Activated T-cell treated with anti-CD3 and anti-CD28 coated beads, Interleukin-2, amount 50 U/mL, for 72 hours (primary cell): Measurements from ENCODE around the gene TENM4. TPM values are rescaled to one million over a fixed set of nuclear protein-coding genes. Genes with fewer than 3 reads are reported as not detected.

Source experiments
- ATAC-seq, 2 donors: fragments of 150-1000 bp; cut with Tn5 transposase; replicated peaks in 1 of 2; 2 replicates each; pipeline ENCODE4 v1.10.0; 2021; ENCODE audit warnings: moderate library complexity in 2 of 2, mild to moderate bottlenecking in 1 of 2
- DNase-seq, 2 donors: peaks; one replicate each; pipeline ENCODE4 v3.0.0; 2021 to 2022; ENCODE audit warnings: mixed read lengths in 1 of 2
- H3K27ac Mint-ChIP-seq: one replicate; pipeline ENCODE4 v1.8.0; 2022; ENCODE audit warnings: mild to moderate bottlenecking, moderate library complexity, mixed read lengths
- H3K27me3 Mint-ChIP-seq: one replicate; pipeline ENCODE4 v1.8.0; 2022; ENCODE audit warnings: low read depth, mixed read lengths
- H3K36me3 Mint-ChIP-seq, 2 donors: one replicate each; pipeline ENCODE4 v1.8.0; 2022; ENCODE audit warnings: mixed read lengths in 2 of 2, mild to moderate bottlenecking in 1 of 2; ENCODE audit not compliant: insufficient read depth in 2 of 2
- H3K4me1 Mint-ChIP-seq: one replicate; pipeline ENCODE4 v1.8.0; 2022; ENCODE audit warnings: low read depth, mixed read lengths
- H3K4me3 Mint-ChIP-seq, 2 donors: one replicate each; pipeline ENCODE4 v1.8.0; 2022; ENCODE audit warnings: mild to moderate bottlenecking in 2 of 2, mixed read lengths in 2 of 2, moderate library complexity in 2 of 2
- H3K9me3 Mint-ChIP-seq, 2 donors: one replicate each; pipeline ENCODE4 v1.8.0; 2022; ENCODE audit warnings: mixed read lengths in 2 of 2
- total RNA-seq, 2 donors: library from RNA; stranded (reverse); gene quantifications; one replicate each; pipeline ENCODE4 v1.2.3, GENCODE V29; 2022

Gene TENM4
- total RNA-seq, 2 donors from 2014 or later: 0.21 TPM; not detected in 1

DNA sequence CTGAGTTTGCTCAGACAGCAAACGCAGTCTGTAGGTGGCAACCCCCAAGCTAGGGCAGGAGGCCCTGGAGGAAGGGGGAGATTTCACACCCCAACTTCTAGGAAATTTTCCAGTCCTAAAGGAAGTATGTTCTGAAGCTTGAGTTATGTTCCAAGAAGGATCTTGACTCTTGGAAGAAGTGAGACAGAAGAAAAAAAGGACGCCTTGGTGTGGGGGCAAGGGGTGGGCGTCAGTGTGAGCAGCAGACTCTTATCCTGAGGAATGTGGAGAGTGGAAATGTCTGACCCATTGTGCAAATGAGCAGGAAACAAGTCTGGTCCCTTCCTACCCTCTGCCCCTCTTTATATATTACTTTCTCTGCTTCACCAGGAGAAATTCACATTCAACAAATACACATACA is 497.7 kb downstream of the TENM4 start:
- Mint-ChIP-seq H3K27me3 (peaks cover 8% of the 10 kb centered on the region), H3K27ac (no peak overlapping the region), H3K9me3 (no peaks in the 10 kb centered on the region), H3K4me3 (no peak overlapping the region), H3K36me3 (no peaks in the 10 kb centered on the region), H3K4me1 (no peaks in the 10 kb centered on the region)
- DNase-seq (no peak), ATAC-seq (no peak)

DNA sequence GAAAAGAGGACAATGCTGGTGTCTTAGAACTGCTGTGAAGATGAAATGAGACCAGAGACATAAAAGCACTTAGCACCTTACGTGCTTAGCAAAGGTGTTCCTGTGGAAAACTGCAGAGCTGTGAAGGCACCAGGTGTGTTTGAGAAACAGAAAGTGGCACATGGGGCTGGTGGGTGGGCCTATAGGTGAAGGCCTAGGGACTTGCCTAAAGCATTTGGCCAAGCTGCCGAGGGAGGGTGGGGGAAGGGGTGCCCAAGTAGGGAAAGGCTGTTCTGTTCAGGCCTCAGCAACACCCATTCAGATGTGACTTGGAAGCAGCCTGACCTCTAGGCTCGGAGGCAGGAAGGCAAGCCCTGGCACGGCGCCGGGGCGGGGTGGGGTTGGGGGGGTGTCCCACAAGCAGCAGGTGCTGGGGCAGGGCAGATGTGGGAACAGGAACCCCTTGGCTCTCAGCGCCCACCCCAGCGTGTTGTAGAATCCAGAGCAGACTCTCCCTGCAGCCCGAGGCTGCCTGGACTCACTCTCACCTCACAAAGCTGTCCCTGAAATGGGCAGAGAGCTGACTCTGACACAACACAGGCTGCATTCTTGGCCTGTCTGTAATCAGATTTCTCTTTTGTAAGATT is 499.5 kb downstream of the TENM4 start:
- DNase-seq (no peak), ATAC-seq (no peak)
- Mint-ChIP-seq H3K4me3 (no peak overlapping the region), H3K36me3 (no peaks in the 10 kb centered on the region), H3K9me3 (no peaks in the 10 kb centered on the region), H3K4me1 (no peaks in the 10 kb centered on the region), H3K27ac (no peak overlapping the region), H3K27me3 (peaks cover 13% of the 10 kb centered on the region)

DNA sequence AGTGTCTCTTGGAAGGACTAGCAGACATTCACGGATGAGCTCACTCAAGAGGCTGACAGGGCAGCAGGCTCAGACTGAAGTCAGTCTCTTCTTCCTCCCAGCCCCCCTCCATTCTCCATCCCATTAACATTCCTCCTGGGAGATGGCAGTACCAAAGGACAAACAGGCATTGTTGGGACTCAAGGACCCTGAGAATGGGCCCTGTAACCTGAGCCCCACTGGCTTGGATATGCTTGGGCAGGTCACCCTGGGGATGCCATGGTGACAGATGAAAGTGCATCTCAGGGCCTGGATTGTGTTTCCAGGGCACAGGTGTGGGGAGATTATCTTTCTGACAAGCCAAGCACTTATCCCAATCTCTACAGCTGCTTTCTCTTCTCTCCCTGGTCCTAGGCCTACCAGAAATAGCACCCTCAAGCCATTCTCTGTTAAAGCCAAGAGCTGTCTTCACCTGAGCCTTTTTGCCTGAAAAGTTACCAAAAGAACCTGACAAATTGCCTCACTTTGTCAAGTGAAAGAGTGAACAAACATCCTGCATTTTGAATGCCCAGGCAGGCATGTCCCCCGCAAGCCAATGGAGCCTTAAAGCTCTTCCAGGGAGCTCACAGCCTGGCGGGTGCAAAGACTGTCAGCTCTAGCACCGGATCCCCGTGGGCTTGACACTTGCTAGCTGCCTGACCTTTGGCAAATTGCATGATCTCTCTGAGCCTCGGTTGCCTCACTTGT is 500.2 kb downstream of the TENM4 start:
- H3K27ac Mint-ChIP-seq: no peak overlapping the region

DNA sequence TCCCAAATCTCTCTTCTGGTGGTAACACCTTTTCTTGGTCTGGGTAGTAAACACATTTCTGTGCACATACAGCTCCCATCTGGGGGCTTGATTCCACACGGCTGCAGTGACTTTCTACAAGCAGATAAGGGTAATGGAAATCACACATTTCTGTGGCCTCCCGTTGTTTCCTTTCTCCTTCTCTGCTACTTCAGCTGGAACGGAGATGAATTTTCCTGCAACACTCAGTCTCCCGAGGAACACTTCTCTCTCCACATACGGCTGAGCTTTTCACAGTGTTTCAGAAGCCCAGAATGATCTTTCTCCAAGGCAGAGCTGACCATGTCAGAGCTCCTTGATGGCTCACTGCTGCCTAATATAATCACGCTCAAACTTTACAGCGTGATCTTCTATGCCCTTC is 501.9 kb downstream of the TENM4 start:
- Mint-ChIP-seq H3K36me3 (no peaks in the 10 kb centered on the region), H3K4me3 (no peak overlapping the region), H3K4me1 (no peaks in the 10 kb centered on the region), H3K27me3 (peaks cover 13% of the 10 kb centered on the region), H3K9me3 (no peaks in the 10 kb centered on the region), H3K27ac (no peak overlapping the region)
- no peak for DNase-seq
- no peak for ATAC-seq

More for the DNA sequence above, 500.2 kb downstream of the TENM4 start:
- H3K36me3 Mint-ChIP-seq: no peaks in the 10 kb centered on the region
- no peaks in the 10 kb centered on the region for H3K4me1 Mint-ChIP-seq
- ATAC-seq: no peak
- H3K9me3 Mint-ChIP-seq: no peaks in the 10 kb centered on the region
- no peak for DNase-seq
- peaks cover 13% of the 10 kb centered on the region for H3K27me3 Mint-ChIP-seq
- H3K4me3 Mint-ChIP-seq: no peak overlapping the region

DNA sequence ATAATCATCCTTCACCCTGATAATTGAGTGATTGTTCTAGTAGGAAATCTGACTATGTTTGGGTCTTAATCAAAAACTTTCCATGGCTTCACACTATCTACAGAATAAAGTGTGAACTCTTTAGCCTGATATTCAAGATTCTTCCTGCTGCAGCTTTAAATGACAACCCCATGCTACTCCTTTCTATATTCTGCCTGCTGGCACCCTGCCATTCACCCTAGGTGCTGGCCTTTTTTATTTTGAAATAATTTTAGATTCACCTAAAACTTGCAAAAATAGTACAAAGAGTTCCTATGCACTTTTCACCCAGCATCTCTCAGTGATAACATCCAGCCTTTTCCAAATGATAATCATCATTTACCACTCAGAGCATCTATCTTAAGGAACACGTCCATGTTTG is 502.8 kb downstream of the TENM4 start:
- H3K9me3 Mint-ChIP-seq: no peaks in the 10 kb centered on the region
- H3K4me1 Mint-ChIP-seq: no peaks in the 10 kb centered on the region
- H3K27ac Mint-ChIP-seq: no peak overlapping the region
- ATAC-seq (no peak), DNase-seq (no peak)
- H3K36me3 Mint-ChIP-seq: no peaks in the 10 kb centered on the region
- H3K4me3 Mint-ChIP-seq: no peak overlapping the region
- H3K27me3 Mint-ChIP-seq: peaks cover 10% of the 10 kb centered on the region

DNA sequence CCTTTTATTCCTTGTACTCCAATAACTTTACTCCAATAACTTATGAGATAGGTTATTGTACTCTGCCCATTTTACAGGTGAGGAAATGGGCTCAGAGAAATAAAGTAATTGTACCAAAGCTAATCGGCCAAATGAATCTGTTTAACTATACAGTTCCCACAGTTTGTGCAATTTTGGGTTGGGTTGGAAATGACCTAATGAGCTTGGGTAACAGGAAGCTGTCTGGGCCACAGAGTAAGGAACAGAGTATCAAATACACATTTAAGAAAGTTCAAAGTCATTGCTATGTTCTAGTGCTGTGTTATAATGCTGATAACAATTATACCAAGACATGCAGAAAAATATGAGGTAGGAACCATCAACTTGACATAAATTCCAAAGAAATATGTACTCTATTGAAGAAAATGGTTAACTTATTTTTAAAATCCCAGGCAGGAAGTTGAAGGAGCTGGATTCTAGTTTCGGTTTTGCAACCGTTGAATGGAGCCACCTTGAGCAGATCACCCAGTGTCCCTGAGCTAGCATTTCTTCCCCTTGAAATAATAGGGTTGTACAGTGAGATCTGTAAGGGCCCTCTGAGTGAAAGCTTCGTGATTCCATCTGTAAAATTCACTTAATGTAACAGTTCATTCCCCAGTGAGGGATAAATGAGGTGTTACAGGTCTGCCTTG is 505.3 kb downstream of the TENM4 start:
- Mint-ChIP-seq H3K27ac (no peak overlapping the region), H3K36me3 (no peaks in the 10 kb centered on the region), H3K4me3 (no peak overlapping the region), H3K27me3 (peaks cover 7% of the 10 kb centered on the region), H3K9me3 (no peaks in the 10 kb centered on the region), H3K4me1 (no peaks in the 10 kb centered on the region)
- DNase-seq (no peak), ATAC-seq (no peak)

DNA sequence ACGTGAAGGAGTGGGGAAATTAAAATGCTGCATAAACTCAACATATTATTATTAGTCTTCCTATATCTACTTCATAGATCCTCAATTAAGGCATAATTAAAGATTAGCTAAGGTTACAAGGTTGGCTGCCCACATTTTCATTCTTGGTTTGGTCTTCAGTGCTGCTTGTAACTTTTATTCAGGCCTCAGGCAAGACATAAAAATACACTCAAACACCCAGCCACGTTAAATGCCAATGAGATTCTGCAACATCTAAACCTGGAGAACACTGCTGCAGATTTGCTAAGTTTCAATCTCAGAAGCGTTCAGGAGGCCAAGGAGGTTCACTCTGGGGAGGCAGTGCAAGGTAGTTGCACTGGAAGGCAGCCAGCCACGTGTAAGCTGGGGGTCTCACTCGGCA is 507.5 kb downstream of the TENM4 start:
- peaks cover 17% of the 10 kb centered on the region for H3K27me3 Mint-ChIP-seq
- H3K9me3 Mint-ChIP-seq: no peaks in the 10 kb centered on the region
- H3K4me3 Mint-ChIP-seq: no peak overlapping the region
- H3K27ac Mint-ChIP-seq: no peak overlapping the region
- H3K4me1 Mint-ChIP-seq: no peaks in the 10 kb centered on the region
- ATAC-seq (no peak), DNase-seq (no peak)
- no peaks in the 10 kb centered on the region for H3K36me3 Mint-ChIP-seq

DNA sequence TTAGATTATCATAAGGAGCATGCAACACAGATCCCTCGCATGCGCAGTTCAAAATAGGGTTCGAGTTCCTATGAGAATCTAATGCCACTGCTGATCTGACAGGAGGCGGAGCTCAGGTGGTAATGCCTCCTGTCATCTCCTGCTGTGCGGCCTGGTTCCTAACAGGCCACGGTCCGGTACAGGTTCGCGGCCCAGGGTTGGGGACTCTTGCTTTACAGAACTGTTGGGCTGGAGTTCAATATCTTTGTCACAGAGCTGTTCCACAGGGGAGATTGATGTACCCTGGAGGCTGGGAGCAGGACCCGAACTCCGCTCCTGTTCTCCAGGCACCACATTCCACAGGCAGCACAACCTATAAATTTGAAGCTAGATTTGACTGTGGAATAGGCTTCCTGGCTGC is 508.1 kb downstream of the TENM4 start:
- ATAC-seq (no peak), DNase-seq (no peak)
- H3K27ac Mint-ChIP-seq: no peak overlapping the region
- no peaks in the 10 kb centered on the region for H3K9me3 Mint-ChIP-seq
- H3K4me1 Mint-ChIP-seq: no peaks in the 10 kb centered on the region
- H3K36me3 Mint-ChIP-seq: no peaks in the 10 kb centered on the region
- peaks cover 17% of the 10 kb centered on the region for H3K27me3 Mint-ChIP-seq
- no peak overlapping the region for H3K4me3 Mint-ChIP-seq

DNA sequence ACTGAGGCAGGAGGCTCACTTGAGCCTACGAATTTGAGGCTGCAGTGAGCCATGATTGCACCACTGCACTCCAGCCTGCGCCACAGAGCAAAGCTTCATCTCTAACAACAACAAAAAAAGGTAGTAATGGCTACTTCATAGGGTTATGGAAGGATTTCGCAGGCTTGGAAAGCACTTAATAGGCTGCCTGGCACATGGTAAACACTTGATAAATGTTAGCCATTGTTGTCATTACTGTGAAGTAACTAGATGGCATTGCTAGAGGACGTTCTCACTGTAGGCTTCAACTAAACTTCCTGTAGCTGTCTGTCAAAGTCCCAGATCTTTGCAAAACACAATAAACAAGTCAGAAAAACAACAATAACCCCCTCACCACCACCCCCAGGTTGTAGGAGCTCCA is 508.9 kb downstream of the TENM4 start:
- H3K9me3 Mint-ChIP-seq: no peaks in the 10 kb centered on the region
- no peaks in the 10 kb centered on the region for H3K36me3 Mint-ChIP-seq
- ATAC-seq (no peak), DNase-seq (no peak)
- H3K27me3 Mint-ChIP-seq: peaks cover 18% of the 10 kb centered on the region
- H3K4me1 Mint-ChIP-seq: no peaks in the 10 kb centered on the region
- H3K27ac Mint-ChIP-seq: no peak overlapping the region
- H3K4me3 Mint-ChIP-seq: no peak overlapping the region

DNA sequence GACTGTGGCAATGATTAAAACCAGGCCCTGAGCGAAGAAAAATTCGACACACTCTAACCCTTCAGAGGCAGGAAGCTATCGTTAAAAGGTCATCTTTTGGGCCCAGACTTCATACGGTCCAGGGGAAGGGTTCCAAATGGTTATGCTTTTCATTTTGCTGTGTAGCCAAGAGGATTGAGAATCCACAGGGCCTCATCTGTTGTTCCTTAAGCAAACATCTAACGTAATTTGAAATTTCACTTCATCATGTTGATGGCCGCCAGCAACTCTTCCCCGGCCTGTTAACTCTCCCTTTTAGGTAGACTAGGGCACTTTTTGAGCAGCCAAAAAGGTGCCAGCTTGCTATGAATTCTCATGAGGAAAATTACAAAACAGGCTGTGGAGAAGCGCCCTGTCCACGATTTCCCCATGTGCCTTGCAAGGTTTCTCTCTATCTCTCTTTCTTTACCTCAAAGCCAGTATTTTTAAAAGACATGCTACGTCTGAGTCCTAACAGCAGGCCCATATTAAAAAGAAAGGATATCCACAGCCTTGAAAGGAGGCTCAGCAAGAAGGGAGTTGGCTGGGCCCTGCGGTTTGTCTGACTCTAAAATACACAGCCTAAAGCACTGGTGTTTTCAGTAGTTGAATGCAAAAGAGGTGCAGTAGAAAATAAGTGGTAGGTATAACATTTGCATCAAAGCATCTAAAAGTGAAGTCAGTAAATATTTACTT is 509.9 kb downstream of the TENM4 start:
- Mint-ChIP-seq H3K4me1 (no peaks in the 10 kb centered on the region), H3K36me3 (no peaks in the 10 kb centered on the region), H3K9me3 (no peaks in the 10 kb centered on the region), H3K27me3 (peaks cover 19% of the 10 kb centered on the region), H3K27ac (no peak overlapping the region), H3K4me3 (no peak overlapping the region)
- DNase-seq (no peak), ATAC-seq (no peak)

DNA sequence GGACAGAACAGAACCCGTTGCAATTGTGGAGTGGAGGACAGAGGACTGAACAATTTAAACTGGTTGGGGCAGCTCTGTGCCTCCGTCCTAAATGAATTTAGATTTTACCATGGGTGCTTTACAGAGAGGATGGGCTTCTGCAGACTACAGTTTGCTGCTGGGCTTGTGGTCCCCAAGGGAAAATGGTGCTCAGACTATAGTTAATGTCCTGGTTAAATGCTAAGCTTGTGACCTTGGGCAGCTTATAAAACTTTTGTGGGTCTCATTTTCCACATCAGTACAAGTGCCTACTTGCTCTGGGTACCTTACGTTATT is 511.0 kb downstream of the TENM4 start:
- no peak overlapping the region for H3K27ac Mint-ChIP-seq
- peaks cover 25% of the 10 kb centered on the region for H3K27me3 Mint-ChIP-seq
- no peak for ATAC-seq

DNA sequence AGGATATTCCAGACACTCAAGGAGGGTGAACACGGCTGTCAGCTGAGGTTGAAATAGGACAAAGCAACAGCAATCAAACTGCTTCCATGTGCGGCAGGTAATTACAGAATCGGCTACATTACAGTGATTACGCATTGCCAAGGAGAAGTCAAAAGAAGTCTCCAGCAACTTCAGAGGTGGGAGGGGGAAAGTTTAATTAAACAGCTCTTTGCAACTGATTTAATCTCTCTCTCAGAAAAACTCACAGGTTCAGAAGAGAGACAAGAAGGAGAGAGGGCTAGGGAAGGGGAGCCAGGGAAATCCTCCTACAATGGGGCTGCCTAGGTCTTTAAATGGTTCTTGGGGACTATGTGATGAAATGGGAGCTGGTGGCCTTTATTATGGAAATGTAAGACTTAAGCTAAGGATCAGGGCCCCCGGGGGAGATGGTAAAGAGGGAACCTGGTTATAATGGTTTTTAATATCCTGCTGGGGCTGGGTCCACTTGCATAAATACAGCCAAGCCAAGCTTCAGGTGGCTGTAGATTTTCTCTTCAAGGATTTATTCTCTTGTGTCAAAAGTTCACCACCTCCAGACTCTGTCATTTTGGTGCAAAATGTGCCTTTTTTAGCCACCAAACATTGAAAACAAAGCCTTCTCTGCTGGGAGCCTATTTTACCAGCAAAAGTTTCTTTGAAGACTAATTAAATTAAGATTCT is 511.5 kb downstream of the TENM4 start:
- Mint-ChIP-seq H3K27ac (no peak overlapping the region), H3K4me1 (no peaks in the 10 kb centered on the region), H3K4me3 (no peak overlapping the region), H3K27me3 (peaks cover 25% of the 10 kb centered on the region), H3K36me3 (no peaks in the 10 kb centered on the region), H3K9me3 (no peaks in the 10 kb centered on the region)
- ATAC-seq: no peak
- DNase-seq: no peak

More for the DNA sequence above, 511.0 kb downstream of the TENM4 start:
- no peaks in the 10 kb centered on the region for H3K9me3 Mint-ChIP-seq
- DNase-seq: no peak
- no peak overlapping the region for H3K4me3 Mint-ChIP-seq
- H3K36me3 Mint-ChIP-seq: no peaks in the 10 kb centered on the region
- H3K4me1 Mint-ChIP-seq: no peaks in the 10 kb centered on the region

DNA sequence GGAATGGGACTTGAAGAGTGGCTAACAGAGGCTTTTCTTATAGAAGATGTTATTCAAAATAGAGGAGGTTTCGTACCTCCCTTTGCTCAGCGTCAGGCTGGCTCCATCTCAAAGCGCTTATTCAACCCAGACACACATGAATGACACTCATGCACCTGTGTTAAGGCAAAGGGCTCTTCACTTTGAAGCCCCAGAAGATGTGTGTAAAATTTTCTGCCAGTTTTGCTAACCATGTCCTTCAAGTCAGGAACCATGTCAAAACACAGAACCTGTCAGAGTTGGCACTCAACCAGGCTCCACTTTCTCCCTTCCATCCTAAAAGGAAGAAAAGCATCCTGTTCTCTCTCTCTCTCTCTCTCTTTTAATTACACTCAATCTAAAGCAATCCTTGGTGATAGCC is 513.3 kb downstream of the TENM4 start:
- H3K27me3 Mint-ChIP-seq: peaks cover 25% of the 10 kb centered on the region
- DNase-seq (no peak), ATAC-seq (no peak)
- H3K4me1 Mint-ChIP-seq: no peaks in the 10 kb centered on the region
- no peaks in the 10 kb centered on the region for H3K9me3 Mint-ChIP-seq
- H3K4me3 Mint-ChIP-seq: no peak overlapping the region
- H3K36me3 Mint-ChIP-seq: no peaks in the 10 kb centered on the region
- H3K27ac Mint-ChIP-seq: no peak overlapping the region
